Measurements from ENCODE around the gene DBX2.
"Not testable (repeated sequence)": the region's sequence is repeated elsewhere in the genome, so short reads cannot be mapped to it uniquely, and the experiment has no call there.

The DBX2 gene

DNA sequence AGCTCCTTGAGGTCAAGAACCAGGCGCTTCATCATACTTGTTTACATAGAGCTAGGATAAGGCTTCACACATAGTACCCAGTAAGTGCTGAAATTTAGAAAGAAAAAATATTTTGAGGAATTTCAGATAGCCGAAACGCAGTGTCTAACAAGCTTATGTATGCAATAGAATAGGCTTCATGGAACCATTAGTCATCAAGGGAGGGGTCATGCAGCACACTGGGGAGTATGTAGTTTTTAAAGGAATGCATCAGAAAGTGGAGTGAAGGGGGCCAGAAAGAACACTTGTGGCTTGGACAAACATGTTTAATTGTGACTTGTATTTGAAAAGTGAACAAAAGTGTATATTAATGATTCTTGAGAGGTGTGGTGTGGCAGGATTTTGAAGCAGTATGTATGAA, 38.1 kb downstream of the DBX2 start:
- no peak for DNase-seq (ENCODE audit: low read depth in 2 of 3, low spot score in 1 of 3)

DNA sequence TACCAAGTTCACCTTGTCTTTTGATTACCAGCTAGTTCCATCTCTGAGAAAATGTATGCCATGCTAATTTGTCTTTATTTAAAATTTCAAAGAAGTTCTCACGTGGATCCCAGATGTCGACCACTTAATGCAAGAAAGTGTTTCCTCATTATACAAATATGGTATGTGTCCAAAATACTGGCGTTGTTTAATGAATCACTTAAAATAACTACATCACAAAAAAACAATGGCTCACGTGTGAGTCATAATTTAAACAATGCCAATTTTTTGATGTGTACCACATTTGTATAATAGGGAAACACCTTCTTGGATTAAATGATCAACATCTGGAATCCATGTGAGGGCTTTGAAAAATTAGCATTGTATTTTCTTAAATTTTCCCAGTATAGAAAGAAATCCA, 40.8 kb downstream of the DBX2 start:
- no peak for DNase-seq (ENCODE audit: low read depth in 2 of 3, low spot score in 1 of 3)

DNA sequence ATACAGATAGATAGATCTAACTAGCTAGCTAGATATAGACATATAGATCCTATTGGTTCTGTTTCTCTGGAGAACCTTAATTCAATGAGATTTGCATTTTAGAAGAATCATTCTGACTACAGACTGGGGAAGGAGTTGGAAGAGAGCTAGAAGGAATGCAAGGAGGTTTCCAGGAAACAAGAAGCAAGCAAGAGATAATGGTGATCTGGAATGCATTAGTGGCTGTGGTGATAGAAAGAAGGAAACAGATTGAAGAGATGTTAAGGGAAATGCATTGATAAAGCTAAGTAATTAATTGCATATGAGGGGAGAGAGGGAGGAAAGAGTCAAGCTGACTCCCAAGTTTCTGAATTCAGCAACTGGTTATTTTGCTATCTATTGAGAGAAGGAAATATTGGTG, 42.7 kb downstream of the DBX2 start:
- no peak for DNase-seq (ENCODE audit: low read depth in 2 of 3, low spot score in 1 of 3)

DNA sequence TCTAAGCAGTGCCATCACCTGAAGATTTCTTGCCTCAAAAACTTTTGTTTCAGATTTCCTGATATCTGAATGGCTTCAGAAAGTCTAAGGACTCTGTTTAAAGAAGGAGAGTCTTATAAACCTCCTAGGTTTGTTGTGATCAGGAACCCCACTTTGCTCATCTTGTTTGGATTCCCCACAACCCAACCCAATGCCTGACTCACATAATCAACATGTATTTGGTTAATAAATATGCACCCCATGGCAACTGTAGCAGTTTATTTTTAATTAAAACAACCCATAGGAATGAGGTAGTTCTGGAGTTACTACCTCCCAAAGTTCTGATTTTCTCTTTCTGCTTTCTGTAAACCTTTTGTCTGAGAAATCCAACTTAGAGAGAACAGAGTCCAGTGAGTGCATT, 51.5 kb downstream of the DBX2 start:
- no peak for DNase-seq (ENCODE audit: low read depth in 2 of 3, low spot score in 1 of 3)

DNA sequence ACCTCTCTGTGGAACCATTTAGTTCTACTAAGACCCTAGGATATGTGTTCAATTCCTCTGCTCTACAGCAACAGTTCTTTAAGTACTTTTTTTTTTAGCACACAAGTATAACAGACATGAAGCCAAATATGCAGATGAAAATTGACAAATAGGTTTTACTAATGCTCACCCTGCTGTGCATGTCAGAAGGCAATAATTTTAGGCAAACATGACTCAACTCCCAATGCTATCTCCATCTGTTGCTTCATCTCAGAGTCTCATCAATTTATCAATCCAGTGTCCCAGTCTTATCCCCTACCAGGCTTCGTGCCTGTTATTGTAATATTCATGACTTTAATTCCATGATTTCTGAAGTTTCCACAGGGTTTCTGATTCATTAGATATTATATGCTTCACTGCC, 57.7 kb downstream of the DBX2 start:
- DNase-seq (ENCODE audit: low read depth in 2 of 3, low spot score in 1 of 3), result no peak

DNA sequence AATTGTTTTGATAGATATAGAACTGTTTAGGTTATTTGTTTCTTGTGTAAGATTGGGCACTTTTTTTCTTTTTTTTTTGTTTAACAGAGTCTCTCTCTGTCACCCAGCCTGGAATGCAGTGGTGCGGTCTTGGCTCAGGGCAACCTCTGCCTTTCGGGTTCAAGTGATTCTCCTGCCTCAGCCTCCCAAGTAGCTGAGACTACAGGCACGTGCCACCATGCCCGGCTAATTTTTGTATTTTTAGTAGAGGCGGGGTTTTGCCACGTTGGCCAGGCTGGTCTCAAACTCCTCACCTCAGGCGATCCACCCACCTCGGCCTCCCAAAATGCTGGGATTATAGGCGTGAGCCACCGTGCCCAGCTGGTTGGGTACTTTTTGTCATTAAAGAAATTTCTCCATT, 66.0 kb downstream of the DBX2 start:
- DNase-seq (ENCODE audit: low read depth in 2 of 3, low spot score in 1 of 3), result not testable (repeated sequence)

DNA sequence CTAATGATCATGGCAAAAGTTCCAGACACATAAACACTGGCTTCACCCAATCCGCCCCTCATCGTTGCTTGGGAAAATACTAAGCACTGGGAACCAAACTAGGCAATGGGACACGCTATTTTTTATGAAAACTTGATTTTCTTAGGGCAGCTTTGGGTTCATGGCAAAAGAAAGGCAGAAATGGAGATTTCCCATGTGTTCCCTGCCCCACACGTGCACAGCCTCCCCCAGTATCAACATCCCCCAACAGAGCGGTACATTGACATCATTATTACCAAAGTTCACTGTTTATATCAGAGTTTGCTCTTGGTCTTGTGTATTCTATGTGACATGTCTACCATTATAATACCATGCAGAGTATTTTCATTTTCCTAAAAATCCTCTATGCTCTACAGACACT, 71.0 kb downstream of the DBX2 start:
- DNase-seq (ENCODE audit: low read depth in 2 of 3, low spot score in 1 of 3), result no peak

DNA sequence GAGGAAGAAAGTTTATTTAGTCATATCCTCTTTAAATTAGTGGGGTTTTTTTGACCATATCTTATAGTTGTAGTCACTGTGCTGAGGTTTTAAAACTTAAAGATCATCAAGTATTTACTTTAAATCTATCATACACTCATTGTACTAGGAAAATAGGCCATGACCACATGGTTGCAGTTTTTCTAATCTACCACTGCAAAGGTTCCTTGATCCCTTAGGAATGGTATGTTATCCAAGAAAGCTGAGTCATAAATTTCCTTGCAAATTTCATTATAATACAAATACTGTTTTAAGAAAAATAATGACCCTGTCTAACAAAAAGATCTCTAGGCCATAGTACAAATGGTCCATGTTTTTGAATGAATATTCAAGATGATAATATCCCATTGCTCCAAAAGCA, 74.7 kb downstream of the DBX2 start:
- no peak for DNase-seq (ENCODE audit: low read depth in 2 of 3, low spot score in 1 of 3)

DNA sequence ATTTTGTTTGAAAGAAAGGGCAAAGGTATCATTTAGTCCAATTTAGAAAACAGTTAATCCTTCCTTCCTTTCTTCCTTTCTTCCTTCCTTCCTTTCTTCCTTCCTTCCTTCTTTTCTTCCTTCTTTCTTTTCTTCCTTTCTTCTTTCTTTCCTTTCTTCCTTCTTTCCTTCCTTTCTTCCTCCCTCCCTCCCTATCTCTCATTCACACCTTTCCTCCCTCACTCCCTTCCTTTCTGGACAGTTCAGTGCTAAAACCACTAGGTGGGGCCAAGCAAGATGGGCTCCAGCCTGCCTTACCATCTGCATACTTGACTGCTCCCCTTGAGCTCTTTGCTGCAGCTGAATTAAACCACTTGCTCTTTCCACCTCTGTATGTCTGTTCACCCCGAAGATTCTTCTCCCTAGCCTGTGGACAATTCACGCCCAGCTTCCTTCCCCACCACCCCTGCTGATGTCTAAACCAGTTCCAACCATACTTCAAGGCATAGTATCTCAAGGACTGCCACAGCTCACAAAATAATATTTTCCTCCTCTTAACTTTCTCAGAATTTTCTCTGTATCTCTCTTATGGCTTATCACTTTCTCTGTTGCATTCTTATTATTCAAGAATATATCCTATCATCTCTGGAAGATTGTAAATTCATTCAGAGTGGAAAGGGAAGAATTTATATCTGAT, 78.0 kb downstream of the DBX2 start:
- no peak for DNase-seq (ENCODE audit: low read depth in 2 of 3, low spot score in 1 of 3)

DNA sequence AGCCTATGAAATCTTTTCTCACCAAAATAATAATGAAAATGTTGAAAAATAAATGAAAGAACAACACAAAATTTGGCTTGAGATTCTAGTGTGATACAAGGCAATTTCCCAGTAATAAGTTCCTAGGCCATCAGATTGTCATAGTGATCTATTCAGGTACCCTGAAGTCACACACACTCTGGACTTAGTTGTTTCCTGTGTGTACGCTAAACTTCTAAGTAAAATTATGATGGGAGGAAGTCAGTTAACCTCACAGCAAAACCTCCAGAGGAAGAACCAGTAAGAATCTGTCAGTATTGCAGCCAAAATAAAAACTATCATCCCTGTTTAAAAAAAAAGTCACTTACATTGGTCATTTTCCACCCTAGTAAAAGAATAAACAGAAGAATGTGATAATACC, 81.9 kb downstream of the DBX2 start:
- DNase-seq (ENCODE audit: low read depth in 2 of 3, low spot score in 1 of 3), result no peak

Measured in stimulated activated CD4-positive, alpha-beta T cell treated with anti-CD3 and anti-CD28 coated beads, Interleukin-12 subunit alpha, Interleukin-12 subunit beta, amount 100 ng/mL, for 48 hours (primary cell).